IPS-18a (cell line): Measurements from ENCODE around the gene LDB2.

ENCODE experiments used
- H3K27ac ChIP-seq: one replicate; pipeline ENCODE4 v1.5.1; 2013; ENCODE audit warnings: low read length
- H3K27me3 ChIP-seq: one replicate; pipeline ENCODE4 v1.6.1; 2013; ENCODE audit warnings: mild to moderate bottlenecking, low read length; ENCODE audit not compliant: control insufficient read depth, insufficient read depth
- H3K36me3 ChIP-seq: one replicate; pipeline ENCODE4 v1.6.1; 2013; ENCODE audit warnings: low read depth, low read length; ENCODE audit not compliant: control insufficient read depth
- H3K4me1 ChIP-seq: one replicate; pipeline ENCODE4 v1.6.1; 2013; ENCODE audit warnings: low read depth, low read length; ENCODE audit not compliant: control insufficient read depth
- H3K4me3 ChIP-seq: one replicate; pipeline ENCODE4 v1.5.1; 2013; ENCODE audit warnings: low read length
- H3K9ac ChIP-seq: one replicate; pipeline ENCODE4 v1.6.1; 2013; ENCODE audit warnings: mild to moderate bottlenecking, low read length, moderate library complexity
- H3K9me3 ChIP-seq: one replicate; pipeline ENCODE4 v1.6.1; 2013; ENCODE audit warnings: low read depth, low read length; ENCODE audit not compliant: control insufficient read depth

Gene LDB2

GRCh38 chr4:16521156-16521915 lies 377.1 kb downstream of the LDB2 start:
- no peaks in the 10 kb centered on the region for H3K27me3 ChIP-seq
- no peak overlapping the region for H3K27ac ChIP-seq
- no peak overlapping the region for H3K4me3 ChIP-seq
- H3K4me1 ChIP-seq, result peaks cover 3% of the 10 kb centered on the region
- no peak overlapping the region for H3K9ac ChIP-seq
- no peaks in the 10 kb centered on the region for H3K9me3 ChIP-seq
- no peaks in the 10 kb centered on the region for H3K36me3 ChIP-seq

- no peaks in the 10 kb centered on the region for H3K9me3 ChIP-seq
- H3K36me3 ChIP-seq, result no peaks in the 10 kb centered on the region
- H3K9ac ChIP-seq, result no peak overlapping the region
- H3K27me3 ChIP-seq, result no peaks in the 10 kb centered on the region
- no peak overlapping the region for H3K27ac ChIP-seq
- H3K4me1 ChIP-seq, result peaks cover 7% of the 10 kb centered on the region
- no peak overlapping the region for H3K4me3 ChIP-seq
Observed at GRCh38 chr4:16516796-16517439, 381.5 kb downstream of the LDB2 start.

DNA sequence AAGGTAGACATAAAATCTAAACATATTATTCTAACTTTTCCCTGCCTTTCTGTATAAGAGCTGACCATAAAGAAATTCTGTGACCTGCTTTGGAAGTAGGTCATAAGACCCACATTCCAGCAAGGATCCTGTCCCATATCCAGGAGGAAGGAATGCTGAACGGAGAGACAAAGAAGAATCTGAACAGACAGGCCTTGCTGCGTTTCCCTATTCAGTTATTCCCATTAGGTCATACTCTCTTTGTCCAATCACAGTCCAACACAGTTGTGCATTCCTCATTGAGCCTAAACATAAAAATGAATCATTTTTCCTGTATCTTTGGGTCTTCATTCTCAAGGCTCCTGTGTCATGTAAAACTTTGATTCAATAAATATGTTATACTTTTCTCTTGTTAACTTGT lies 384.6 kb downstream of the LDB2 start:
- H3K9ac ChIP-seq, result no peak overlapping the region
- no peaks in the 10 kb centered on the region for H3K27me3 ChIP-seq
- no peak overlapping the region for H3K4me3 ChIP-seq
- H3K36me3 ChIP-seq, result no peaks in the 10 kb centered on the region
- H3K27ac ChIP-seq, result no peak overlapping the region
- peaks cover 10% of the 10 kb centered on the region for H3K9me3 ChIP-seq
- H3K4me1 ChIP-seq, result peaks cover 7% of the 10 kb centered on the region

DNA sequence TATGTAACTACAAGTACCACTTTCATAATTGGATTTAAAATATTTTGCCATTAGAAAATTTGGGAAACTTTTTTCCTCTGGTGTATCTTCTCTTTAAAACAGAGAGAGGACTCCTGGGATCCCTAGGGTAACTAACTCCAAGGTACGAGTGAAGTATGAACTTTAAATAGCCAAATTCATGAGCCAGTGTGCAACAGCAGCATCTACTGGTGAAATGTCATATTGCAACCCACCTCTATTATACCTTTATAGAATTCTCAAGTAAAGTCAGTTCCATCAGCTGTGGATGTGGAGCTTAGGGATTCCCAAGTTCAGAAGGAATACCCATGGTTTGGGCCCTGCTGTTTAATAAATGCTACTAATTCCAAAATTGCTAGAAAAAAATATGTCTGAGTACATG lies 389.5 kb downstream of the LDB2 start:
- no peaks in the 10 kb centered on the region for H3K27me3 ChIP-seq
- no peaks in the 10 kb centered on the region for H3K36me3 ChIP-seq
- peaks cover 10% of the 10 kb centered on the region for H3K9me3 ChIP-seq
- no peak overlapping the region for H3K9ac ChIP-seq
- H3K4me3 ChIP-seq, result no peak overlapping the region
- H3K27ac ChIP-seq, result no peak overlapping the region
- peaks cover 7% of the 10 kb centered on the region for H3K4me1 ChIP-seq

DNA sequence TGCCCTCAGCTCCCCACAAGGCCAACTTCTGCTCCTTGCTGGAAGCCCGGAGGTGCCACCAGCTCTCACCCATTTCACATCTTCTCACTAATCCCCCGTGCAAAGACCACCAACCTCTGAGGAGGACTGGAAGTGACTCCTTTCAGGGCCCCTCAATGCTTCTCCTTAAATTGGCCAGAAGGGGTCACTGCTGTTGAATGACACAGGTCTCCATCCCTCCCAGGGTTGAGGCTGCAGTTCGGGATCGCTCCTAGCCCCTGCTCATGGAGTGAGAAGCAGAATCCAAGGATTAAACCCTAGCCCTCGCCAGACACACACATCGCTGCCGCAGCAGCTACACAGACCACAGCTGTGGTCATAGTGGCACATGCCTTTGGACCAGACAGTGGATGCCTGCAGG lies 392.7 kb downstream of the LDB2 start:
- Histone ChIP-seq H3K9me3 (peaks cover 10% of the 10 kb centered on the region), H3K4me1 (no peaks in the 10 kb centered on the region), H3K27ac (no peak overlapping the region), H3K4me3 (no peak overlapping the region), H3K27me3 (no peaks in the 10 kb centered on the region), H3K36me3 (peaks cover under 1% of the 10 kb centered on the region), H3K9ac (no peak overlapping the region)

DNA sequence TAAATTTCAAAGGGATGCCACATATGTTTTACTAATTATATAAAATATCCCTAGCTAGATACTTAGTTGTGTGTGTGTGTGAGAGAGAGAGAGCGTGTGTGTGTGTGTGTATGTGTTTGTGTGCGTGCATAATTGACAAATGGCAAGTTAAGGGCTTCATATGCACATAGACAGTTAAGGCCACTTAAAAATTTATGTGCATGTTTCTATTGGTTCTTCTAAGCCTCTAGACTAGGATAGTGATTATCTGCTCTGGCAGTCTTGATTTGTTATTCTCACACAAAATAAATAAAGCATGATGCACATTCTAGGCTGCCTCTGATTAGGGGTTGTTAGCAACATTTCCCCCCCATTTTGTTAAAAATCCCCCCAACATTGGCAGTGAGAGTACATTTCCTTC lies 393.2 kb downstream of the LDB2 start:
- Histone ChIP-seq H3K9me3 (peaks cover 10% of the 10 kb centered on the region), H3K9ac (no peak overlapping the region), H3K27ac (no peak overlapping the region), H3K27me3 (no peaks in the 10 kb centered on the region), H3K4me3 (no peak overlapping the region), H3K4me1 (no peaks in the 10 kb centered on the region), H3K36me3 (peaks cover 2% of the 10 kb centered on the region)

DNA sequence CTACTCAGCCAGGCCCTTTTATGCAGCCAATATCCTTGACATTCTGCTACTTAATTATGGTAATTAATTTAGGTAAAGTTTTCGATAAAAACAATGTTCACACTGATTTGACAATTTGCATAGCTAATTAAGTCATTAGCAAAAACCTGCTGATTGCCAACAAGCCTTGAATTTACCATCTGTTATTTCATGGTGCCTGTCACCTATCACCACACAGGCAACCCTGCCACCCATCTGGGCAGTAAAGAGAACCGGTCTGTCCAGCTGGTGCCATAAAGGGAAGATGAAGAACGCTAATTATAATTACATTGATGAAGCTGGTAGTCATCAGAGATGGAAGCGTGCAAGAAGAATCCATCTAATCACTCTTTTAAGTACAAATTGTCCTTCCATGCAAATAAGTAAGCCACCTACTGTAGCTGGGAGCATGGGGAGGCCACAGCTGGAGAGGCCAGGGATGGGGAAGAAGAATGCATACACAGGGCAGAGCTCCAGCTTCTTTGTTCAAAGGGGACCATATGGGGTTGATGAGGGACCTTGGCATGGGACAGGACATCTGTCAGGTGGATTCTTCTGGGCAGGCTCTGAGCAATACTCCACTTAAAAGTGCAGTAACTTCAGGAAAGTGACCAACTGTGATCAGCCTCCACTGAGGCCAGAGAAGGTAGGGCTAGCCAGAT lies 394.9 kb downstream of the LDB2 start:
- Histone ChIP-seq H3K27me3 (no peaks in the 10 kb centered on the region), H3K9ac (no peak overlapping the region), H3K4me3 (no peak overlapping the region), H3K9me3 (no peaks in the 10 kb centered on the region), H3K27ac (no peak overlapping the region), H3K36me3 (peaks cover 2% of the 10 kb centered on the region), H3K4me1 (no peaks in the 10 kb centered on the region)

DNA sequence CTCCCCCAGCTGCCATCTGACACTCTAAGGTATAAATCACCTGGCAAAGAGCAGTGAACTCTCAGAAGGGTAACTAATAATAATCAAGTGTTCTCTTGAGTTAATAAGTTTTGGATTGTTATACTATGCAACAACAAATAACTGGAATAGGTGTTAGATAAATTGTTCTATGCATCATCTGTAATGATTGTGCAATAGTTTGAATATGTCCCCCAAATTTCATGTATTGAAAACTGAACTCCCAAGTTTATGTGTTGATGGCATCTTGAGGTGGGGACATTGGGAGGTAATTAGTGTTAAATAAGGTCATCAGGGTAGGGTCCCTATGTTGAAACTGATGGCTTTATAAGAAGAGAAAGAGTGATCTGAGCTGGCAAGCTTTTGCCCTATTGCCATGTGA lies 399.5 kb downstream of the LDB2 start:
- Histone ChIP-seq H3K36me3 (peaks cover 2% of the 10 kb centered on the region), H3K4me3 (no peak overlapping the region), H3K27me3 (no peaks in the 10 kb centered on the region), H3K4me1 (no peaks in the 10 kb centered on the region), H3K27ac (no peak overlapping the region), H3K9me3 (no peaks in the 10 kb centered on the region), H3K9ac (no peak overlapping the region)

DNA sequence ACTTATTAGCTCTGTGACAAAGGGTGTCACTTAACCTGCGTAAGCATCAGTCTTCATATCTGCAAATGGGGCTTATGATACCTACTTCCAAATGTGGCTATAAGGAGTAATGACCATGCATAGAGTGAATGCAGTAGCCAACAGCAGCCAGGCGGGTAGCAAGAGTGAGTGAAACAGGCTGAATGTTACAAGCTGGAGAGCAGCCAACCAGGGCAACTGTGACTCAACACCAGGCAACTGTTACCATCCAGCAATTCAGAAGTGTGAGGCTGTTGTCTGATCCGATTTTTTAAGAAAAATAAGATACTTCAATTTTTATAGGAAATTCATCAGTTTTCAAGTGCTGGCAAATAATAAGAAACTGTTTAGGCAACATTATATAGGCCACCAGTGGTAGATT lies 401.9 kb downstream of the LDB2 start:
- Histone ChIP-seq H3K27ac (no peak overlapping the region), H3K4me3 (no peak overlapping the region), H3K9me3 (no peaks in the 10 kb centered on the region), H3K9ac (no peak overlapping the region), H3K36me3 (peaks cover 2% of the 10 kb centered on the region), H3K4me1 (no peaks in the 10 kb centered on the region), H3K27me3 (no peaks in the 10 kb centered on the region)

DNA sequence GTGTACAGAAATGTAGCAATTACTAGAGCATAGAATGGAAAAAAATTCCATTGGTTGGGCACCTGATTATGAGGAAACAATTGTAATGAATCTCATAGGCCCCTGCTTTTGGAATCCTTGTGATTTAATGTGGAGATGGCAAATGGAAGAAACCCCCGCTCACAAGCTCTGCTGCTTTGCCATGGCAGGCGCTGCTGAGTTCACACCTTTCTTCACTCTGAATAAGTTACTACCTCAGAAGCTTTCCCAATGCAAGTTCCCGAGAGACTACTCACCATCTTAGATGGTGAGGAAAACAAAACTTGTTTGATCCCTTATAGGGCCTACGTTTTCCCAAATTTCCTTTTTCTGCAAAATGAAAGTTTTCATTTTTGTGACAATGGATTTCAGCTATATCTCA lies 405.6 kb downstream of the LDB2 start:
- Histone ChIP-seq H3K4me3 (no peak overlapping the region), H3K9ac (no peak overlapping the region), H3K9me3 (no peaks in the 10 kb centered on the region), H3K27ac (no peak overlapping the region), H3K27me3 (no peaks in the 10 kb centered on the region), H3K4me1 (no peaks in the 10 kb centered on the region), H3K36me3 (no peaks in the 10 kb centered on the region)

GRCh38 chr4:16489226-16489625 lies 409.2 kb downstream of the LDB2 start:
- no peaks in the 10 kb centered on the region for H3K27me3 ChIP-seq
- H3K9ac ChIP-seq, result no peak overlapping the region
- no peak overlapping the region for H3K27ac ChIP-seq
- H3K4me1 ChIP-seq, result no peaks in the 10 kb centered on the region
- no peak overlapping the region for H3K4me3 ChIP-seq
- H3K9me3 ChIP-seq, result no peaks in the 10 kb centered on the region
- H3K36me3 ChIP-seq, result no peaks in the 10 kb centered on the region
